ENCODE measurements around the gene PHACTR3. TPM values are rescaled to one million over a fixed set of nuclear protein-coding genes. Genes with fewer than 3 reads are reported as not detected.

The PHACTR3 gene
- total and polyA plus RNA-seq, 2 experiments from 2014 or later = 0.45 to 0.61 TPM

DNA sequence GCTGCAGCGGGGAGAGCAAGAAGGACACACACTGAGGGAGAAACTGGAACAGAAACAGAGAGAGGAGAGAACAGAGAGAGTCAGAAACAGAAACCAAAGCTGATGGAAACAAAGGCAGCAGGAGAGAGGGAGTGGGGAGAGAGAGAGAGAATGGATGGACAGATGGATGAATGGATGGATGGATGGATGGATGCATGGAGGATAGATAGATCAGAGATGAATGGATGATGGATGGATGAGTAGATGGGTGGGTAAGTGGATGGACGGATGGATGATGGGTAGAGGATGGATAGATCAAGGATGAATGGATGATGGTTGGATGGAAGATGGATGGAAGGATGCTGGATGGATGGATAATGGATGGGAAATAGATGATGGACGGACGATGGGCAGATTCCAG is 35.0 kb upstream of the PHACTR3 start (continued):
- TF ChIP-seq, protein P1, sequence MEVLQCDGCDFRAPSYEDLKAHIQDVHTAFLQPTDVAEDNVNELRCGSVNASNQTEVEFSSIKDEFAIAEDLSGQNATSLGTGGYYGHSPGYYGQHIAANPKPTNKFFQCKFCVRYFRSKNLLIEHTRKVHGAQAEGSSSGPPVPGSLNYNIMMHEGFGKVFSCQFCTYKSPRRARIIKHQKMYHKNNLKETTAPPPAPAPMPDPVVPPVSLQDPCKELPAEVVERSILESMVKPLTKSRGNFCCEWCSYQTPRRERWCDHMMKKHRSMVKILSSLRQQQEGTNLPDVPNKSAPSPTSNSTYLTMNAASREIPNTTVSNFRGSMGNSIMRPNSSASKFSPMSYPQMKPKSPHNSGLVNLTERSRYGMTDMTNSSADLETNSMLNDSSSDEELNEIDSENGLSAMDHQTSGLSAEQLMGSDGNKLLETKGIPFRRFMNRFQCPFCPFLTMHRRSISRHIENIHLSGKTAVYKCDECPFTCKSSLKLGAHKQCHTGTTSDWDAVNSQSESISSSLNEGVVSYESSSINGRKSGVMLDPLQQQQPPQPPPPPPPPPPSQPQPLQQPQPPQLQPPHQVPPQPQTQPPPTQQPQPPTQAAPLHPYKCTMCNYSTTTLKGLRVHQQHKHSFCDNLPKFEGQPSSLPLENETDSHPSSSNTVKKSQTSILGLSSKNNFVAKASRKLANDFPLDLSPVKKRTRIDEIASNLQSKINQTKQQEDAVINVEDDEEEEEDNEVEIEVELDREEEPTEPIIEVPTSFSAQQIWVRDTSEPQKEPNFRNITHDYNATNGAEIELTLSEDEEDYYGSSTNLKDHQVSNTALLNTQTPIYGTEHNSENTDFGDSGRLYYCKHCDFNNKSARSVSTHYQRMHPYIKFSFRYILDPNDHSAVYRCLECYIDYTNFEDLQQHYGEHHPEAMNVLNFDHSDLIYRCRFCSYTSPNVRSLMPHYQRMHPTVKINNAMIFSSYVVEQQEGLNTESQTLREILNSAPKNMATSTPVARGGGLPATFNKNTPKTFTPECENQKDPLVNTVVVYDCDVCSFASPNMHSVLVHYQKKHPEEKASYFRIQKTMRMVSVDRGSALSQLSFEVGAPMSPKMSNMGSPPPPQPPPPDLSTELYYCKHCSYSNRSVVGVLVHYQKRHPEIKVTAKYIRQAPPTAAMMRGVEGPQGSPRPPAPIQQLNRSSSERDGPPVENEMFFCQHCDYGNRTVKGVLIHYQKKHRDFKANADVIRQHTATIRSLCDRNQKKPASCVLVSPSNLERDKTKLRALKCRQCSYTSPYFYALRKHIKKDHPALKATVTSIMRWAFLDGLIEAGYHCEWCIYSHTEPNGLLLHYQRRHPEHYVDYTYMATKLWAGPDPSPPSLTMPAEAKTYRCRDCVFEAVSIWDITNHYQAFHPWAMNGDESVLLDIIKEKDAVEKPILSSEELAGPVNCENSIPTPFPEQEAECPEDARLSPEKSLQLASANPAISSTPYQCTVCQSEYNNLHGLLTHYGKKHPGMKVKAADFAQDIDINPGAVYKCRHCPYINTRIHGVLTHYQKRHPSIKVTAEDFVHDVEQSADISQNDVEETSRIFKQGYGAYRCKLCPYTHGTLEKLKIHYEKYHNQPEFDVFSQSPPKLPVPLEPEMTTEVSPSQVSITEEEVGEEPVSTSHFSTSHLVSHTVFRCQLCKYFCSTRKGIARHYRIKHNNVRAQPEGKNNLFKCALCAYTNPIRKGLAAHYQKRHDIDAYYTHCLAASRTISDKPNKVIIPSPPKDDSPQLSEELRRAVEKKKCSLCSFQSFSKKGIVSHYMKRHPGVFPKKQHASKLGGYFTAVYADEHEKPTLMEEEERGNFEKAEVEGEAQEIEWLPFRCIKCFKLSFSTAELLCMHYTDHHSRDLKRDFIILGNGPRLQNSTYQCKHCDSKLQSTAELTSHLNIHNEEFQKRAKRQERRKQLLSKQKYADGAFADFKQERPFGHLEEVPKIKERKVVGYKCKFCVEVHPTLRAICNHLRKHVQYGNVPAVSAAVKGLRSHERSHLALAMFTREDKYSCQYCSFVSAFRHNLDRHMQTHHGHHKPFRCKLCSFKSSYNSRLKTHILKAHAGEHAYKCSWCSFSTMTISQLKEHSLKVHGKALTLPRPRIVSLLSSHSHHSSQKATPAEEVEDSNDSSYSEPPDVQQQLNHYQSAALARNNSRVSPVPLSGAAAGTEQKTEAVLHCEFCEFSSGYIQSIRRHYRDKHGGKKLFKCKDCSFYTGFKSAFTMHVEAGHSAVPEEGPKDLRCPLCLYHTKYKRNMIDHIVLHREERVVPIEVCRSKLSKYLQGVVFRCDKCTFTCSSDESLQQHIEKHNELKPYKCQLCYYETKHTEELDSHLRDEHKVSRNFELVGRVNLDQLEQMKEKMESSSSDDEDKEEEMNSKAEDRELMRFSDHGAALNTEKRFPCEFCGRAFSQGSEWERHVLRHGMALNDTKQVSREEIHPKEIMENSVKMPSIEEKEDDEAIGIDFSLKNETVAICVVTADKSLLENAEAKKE (CRISPR knock-in tag; IDR thresholded peaks at IDR 0.05) = no peak
- no peak for TF ChIP-seq ZNF331 (CRISPR knock-in tag; IDR thresholded peaks at IDR 0.05; ENCODE audit: low read depth)
- TF ChIP-seq, protein P2, sequence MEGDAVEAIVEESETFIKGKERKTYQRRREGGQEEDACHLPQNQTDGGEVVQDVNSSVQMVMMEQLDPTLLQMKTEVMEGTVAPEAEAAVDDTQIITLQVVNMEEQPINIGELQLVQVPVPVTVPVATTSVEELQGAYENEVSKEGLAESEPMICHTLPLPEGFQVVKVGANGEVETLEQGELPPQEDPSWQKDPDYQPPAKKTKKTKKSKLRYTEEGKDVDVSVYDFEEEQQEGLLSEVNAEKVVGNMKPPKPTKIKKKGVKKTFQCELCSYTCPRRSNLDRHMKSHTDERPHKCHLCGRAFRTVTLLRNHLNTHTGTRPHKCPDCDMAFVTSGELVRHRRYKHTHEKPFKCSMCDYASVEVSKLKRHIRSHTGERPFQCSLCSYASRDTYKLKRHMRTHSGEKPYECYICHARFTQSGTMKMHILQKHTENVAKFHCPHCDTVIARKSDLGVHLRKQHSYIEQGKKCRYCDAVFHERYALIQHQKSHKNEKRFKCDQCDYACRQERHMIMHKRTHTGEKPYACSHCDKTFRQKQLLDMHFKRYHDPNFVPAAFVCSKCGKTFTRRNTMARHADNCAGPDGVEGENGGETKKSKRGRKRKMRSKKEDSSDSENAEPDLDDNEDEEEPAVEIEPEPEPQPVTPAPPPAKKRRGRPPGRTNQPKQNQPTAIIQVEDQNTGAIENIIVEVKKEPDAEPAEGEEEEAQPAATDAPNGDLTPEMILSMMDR (conservative IDR thresholded peaks at IDR 0.05; ENCODE audit: low read depth in 2 of 2) = no peak
- TF ChIP-seq, protein P3, sequence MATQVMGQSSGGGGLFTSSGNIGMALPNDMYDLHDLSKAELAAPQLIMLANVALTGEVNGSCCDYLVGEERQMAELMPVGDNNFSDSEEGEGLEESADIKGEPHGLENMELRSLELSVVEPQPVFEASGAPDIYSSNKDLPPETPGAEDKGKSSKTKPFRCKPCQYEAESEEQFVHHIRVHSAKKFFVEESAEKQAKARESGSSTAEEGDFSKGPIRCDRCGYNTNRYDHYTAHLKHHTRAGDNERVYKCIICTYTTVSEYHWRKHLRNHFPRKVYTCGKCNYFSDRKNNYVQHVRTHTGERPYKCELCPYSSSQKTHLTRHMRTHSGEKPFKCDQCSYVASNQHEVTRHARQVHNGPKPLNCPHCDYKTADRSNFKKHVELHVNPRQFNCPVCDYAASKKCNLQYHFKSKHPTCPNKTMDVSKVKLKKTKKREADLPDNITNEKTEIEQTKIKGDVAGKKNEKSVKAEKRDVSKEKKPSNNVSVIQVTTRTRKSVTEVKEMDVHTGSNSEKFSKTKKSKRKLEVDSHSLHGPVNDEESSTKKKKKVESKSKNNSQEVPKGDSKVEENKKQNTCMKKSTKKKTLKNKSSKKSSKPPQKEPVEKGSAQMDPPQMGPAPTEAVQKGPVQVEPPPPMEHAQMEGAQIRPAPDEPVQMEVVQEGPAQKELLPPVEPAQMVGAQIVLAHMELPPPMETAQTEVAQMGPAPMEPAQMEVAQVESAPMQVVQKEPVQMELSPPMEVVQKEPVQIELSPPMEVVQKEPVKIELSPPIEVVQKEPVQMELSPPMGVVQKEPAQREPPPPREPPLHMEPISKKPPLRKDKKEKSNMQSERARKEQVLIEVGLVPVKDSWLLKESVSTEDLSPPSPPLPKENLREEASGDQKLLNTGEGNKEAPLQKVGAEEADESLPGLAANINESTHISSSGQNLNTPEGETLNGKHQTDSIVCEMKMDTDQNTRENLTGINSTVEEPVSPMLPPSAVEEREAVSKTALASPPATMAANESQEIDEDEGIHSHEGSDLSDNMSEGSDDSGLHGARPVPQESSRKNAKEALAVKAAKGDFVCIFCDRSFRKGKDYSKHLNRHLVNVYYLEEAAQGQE (IDR thresholded peaks at IDR 0.05; ENCODE audit: unreplicated experiment) = no peak
